Urothelium cell line (cell line): ENCODE data around the gene SLC6A6.

Experiments
- DNase-seq: peaks from one replicate; pipeline ENCODE4 v3.0.0; 2011; ENCODE audit warnings: low spot score, mixed read lengths
- FAIRE-seq: peaks from 2 replicates; lab custom pipeline; 2011; peaks lifted over from hg19 to GRCh38; lab: Jason Lieb, UNC

The SLC6A6 gene

DNA sequence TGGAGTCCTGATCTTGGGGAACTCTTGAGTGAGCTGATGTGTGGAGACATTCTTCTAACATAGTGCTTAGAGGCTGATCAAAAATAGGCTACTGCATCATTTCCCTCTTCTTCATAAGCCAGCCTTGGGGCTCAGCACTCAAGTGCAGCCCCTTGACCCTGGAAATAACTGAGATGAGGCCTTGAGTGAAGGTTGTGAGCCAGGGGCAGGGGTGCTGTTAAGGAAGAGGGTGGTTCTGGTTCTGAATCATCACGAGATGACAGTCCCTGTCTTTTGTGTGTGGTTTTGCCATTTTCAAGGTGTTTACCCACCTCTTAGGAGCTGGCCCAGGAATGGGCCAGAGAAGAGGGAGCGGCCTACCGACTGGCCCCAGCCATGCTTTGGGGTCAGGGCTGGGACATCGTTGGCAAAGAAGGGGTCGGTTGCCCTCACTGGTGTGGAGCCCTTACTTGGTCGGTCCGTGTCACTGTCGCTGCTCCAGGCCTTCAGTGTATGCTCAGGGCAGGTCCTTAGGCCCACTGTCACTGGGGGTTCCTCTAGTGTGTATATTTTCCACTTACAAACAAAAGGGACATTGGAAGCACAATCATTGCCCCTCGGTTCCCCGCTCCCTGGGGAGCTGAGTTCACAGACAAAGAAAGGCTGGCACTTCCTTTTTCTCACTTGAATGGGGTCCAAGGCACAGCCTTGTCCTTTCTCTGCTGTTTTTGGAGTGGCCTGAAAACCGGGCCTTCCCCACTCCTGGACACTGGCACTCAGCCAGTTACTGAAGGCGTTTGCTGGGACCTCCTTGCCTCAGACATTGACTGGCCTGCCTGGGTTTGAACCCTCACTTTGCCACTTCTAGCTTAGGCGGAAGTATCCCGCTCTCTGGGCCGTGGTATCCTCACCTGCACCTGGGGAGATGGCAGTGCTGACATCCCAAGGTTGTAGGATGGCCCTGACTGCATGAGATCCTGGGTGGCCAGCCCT, 46.6 kb downstream of the SLC6A6 start:
- no peak for FAIRE-seq

DNA sequence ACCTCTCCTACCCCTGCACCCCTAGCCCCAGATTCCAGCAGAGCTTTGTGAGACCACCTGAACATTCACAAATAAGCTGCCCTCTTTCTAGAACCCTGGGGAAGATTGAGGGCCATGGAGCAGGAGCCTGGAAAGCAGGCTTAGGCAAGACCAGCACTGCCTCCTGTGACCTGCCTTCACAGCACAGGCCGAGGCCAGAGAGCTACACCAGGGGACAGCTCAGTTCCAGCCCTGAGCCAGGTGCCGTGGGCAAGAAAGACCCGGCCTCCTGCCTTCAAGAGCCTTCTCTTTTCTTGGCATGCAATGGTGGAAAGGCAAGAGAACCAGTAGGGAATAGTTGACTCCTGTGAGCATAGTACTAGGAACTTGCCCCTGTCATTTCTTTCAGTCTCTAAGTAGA, 48.1 kb downstream of the SLC6A6 start:
- FAIRE-seq (no peak), DNase-seq (no peak)

More for the DNA sequence above, 46.6 kb downstream of the SLC6A6 start:
- no peak for DNase-seq

DNA sequence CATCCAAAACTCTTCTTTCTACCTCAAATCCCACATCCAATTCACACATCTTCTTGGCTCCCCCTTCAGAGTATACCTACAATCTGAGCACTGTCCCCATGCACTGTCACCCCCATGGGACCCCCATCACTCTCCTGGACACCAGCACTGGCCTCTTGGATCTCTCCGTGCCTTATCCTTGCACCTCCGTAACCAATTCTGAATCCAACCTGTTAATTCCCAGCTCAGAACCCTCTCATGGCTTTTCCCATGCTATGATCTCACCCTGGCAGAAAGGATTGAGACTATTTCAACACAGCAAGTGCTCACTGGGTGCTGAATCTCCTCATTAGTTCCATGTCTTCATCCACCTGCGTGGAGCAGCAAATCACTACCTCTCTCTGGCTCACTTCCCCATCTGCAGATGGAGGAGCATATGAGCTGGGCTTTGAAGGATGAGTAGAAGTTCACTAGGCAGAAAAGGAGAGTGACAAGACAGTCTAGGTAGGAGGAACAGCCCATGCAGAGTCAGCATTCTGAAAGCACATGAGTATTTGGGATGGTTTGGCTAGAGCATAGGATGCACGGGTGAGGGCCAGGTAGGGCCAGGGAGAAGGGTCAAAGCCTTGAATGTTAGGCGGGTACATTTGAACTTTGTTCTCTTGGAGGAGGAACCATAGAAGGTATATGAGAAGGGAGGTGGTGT, 48.7 kb downstream of the SLC6A6 start:
- FAIRE-seq (no peak), DNase-seq (no peak)

DNA sequence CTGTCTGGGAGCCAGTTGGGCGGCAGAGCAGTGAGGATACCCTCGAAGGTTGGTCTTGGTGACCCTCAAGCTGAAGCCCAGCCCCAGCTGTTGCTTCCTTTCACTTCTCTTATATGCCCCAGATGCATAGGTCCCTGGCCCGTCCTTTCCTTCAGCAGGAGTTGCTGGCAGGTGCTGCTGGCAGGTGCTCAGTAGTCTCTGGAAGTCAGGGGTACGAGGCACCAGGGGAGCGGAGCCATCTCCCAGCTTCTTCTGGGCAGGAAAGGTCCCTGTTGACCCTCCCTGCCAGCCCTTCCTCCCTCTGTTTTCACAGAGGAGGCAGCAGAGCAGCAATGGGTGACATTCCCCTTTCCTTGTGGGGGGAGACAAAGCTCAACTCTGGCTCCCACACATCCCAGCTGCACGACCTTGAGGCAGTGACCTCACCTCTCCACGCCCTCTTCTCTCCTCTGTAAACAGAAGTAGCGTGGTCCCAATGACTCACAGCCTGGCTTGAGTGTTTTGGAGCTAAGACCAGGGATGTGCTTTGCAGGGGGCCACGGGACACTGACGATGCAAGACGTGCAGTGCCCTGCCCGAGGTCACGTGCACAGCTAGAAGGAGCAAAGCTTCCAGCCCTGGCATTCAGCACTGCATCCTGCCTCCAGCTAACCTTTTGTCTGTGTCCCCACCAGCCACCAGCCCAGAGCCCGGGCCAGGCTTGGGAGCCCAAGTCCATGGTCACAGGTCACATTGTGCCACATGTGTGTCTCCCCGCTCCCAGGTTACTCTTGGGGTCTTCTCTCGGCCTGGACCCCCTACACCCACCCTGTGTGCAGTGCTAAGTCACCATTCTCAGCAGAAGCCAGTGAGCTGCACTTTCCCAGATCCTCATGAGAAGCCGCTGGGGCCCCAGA, 49.7 kb downstream of the SLC6A6 start:
- peak; percentile 98 for FAIRE-seq
- DNase-seq, result peak; percentile 78

DNA sequence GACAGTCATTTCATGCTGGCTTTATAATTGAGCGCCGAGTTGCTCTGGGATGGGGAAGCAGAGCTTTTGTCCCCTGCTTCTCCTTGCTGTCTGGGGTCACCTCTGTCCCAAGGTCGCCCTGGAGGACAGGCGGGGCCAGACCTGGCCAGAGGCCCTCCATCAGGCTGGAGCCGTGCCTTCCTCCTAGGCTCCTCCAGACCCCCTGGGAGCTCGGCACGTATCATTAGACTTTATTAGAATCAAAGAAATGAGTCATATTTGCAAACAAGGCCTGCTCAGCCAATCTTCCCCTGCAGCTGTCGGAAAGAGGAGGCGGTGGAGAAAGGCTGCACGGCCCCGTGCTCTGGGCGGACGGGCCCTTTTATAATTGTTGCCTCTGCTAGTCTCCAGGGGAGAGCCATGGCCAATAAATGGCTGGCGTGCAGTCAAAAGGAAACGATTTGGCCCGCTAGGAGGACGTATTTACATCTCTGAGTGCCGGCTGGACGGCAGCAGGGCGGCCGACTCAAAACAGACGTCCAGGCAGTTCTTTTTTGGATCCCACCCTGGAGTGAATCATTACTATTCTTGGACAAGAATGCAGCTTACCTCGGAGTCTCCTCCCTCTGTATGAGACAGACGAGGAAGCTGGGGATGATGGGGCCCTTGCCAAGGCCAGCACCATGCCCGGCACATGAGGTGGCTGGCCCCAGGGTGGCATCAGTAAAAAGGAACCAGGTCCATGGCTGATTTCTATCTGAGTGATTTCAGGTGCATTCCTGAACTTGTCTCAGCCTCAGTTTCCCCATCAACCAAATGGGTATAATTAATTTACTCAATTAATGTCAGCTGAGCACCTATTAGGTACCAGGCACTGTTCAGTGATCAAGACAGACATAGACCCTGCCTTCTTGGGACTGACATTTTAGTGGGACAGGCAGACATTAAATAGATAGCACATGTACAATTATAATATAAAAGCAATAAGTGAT, 50.6 kb downstream of the SLC6A6 start:
- peak; percentile 68 for DNase-seq
- FAIRE-seq, result no peak

DNA sequence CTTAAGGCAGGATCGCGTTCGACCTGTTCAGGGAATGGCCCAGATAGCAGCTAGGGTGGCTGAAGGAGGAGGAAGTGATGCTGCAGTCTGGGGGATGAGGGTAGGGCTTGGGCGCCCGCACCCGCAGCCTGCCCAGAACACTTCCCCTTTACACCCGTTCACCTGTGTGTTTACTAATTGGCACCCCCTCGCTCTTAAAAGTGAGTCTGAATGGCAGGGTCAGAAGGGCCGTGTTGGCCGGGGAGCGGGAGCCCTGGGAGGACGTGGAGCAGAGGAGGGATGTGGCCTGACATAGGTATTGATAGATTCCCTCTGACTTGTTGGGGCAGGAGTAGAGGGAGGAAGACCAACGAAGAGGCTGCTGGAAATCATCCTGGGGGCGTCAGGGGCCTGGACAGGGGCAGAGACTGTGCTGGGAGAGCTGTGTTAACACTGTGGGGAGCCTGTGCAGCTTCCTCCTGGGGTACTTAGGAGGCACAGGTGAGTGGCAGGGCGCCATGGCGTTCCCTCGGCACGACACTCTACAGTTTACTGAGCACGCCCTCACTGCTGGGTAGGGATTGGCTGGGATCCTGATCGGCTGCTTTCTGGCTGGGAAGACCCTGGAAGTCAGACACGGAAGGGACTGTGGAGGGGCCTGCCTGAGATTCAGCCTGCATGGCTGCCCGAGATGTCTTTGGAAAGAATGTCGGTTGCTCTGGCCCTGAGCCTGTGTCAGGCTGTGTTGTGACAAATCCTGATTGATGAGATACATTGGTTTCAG, 51.7 kb downstream of the SLC6A6 start:
- FAIRE-seq (no peak), DNase-seq (no peak)

DNA sequence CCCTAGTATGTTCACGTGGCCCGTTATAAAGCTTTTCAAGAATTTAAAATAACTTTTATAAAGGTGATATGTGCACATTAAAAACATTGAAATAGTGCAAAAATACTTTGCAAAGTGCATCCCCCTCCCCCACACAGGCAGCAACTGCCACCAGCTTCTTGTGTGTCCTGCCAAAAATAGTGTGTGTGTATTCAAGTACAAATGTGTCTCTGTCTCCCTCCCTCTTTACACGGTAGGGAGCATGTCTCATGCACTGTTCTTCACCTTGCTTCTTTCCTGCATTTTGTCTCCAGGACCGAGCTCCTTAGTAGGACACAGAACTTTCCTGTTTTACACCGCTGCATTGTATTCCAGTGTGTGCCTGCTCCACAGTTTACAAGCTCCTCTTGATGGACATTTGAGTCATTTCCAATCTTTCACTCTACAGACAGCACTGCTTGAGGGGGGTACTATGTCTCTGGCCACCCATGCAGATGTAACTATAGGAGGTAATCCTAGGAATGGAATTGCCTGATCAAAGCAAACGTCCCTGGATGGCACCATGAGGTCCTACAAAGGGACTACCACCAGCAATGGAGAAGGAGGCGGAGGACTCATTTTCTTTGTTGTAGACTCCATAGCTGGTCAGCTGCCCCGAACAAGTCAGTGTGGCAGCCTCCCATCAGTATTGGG, 52.4 kb downstream of the SLC6A6 start:
- no peak for FAIRE-seq

DNA sequence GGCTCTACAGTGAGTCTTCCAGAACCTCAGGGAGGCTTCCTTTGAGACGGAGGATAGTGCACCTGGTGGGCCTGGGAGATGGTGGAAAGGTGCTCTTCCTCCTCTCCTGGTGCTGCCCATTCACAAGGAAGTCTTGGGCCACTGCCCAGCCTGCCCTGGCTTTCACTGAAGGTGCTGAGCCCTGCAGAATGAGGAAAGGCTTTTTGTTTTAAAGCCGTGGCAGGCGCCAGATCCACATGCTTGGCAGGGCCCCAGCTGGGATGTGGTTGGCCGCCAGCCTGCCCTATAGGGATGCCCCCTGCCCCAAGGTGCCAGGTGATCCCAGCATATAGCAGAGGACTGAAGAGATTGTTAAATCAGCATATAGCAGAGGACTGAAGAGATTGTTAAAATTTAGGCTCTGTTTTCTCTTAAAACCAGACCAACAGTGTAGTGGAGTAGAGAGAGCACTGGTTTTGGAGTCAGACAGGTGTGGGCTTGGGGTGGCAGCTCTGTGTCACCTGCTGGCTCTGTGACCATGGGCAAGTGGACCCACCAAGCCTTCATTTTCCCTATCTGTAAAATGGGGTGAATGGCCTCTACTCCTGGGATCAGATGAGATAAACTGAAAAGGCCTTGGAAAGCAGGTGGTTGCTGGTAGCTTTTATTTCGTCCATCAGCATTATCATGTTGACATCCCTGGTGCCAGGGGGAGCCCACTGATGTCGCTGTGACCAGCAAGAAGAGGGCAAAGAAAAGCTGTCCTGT, 53.3 kb downstream of the SLC6A6 start:
- DNase-seq, result no peak
- FAIRE-seq, result no peak

More for the DNA sequence above, 52.4 kb downstream of the SLC6A6 start:
- DNase-seq, result no peak

DNA sequence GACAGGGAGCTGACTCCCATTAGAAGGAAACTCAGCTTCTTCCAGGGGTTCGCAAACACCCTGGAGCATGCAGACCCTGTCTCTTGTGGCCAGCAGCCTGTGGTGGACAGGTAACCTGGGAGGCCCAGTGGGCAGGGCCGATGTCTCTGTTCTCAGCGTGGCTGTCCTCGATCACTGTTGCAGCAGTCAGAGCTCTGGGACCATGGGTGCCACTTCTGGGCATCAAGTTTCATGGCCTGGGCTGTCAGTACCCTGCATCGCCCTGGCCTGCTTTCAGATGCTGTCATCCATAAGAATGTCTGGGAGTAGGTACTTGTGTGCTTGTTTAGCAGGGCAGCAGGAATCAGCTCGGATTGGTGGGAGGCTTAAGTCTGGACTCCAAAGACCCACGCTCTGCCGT, 54.4 kb downstream of the SLC6A6 start:
- FAIRE-seq, result no peak
- no peak for DNase-seq

DNA sequence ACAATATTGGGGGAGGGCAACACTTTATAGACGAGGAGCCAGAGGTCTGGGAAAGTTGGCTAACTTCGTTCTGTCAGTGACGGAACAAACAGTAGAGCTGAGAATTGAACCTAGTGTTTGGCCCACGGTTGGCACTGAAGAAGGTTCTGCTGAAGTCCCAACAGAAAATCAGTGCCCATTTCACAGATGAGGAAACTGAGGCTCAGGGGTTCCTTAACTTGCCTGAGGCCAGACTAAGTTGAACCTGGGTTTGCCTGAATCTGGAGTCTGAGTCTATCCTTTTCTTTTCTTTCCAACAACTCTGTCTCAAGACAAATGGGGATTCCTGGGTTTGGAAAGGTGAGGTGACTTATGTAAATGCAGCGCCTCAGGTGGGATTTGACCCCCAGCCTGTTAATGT, 55.1 kb downstream of the SLC6A6 start:
- DNase-seq, result no peak
- FAIRE-seq, result no peak

DNA sequence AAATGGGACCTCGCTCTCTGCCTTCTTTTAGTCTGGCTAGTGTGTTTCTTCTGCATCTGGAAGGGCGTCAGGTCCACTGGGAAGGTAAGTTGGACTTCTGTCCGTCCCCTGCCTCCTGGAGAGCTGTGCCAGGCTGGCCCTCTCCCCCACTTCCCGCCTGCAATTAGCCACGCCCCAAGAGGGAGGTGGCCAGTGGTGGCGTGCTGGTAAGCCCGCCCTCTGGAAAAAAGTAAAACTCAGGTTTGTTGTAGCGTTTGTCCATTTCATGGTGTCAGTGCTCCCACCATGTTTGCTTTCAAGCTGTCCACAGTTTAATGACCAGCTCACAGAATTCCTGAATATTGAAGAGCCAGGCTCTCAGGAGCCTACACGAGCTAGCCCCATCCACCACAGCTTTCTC, 55.6 kb downstream of the SLC6A6 start:
- DNase-seq, result no peak
- no peak for FAIRE-seq

DNA sequence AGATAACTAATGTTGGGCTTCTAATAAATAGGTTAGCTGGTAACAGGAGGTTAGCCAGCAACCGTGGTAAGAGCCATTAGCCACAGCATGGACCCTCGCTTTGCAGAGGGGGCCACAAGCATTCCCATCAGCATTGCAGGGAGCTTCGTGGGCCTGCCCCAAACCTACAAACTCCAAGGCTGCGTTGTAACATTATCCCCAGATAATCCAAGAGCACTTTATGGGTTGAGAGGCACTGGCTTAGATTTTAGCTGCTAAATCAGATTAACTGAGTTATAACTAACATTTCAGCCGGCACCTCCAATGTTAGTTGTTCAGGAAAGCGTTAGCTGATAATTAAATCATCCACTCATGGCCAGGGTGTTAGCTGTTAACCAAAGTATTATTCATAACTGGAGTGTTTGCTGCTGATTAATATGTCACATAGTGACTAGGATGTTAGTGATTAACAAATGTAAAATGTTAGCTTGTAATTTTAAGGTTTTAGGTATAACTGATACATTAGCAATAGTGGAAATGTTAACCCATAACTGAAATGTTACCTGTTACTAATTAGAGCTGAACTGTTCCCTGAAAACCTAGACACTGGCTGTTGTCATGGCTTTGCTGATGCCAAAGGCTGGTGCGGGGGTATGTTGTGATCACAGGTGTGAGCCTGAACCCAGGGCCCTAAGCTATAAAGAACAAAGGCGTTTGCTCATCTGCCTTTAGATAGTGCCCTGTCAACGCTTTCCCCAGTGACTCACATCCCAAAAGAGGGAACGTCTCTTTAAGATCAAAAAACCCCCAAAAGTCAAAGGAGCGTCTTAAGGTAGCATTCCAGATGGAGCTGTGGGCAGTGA, 56.2 kb downstream of the SLC6A6 start:
- DNase-seq (no peak), FAIRE-seq (no peak)

DNA sequence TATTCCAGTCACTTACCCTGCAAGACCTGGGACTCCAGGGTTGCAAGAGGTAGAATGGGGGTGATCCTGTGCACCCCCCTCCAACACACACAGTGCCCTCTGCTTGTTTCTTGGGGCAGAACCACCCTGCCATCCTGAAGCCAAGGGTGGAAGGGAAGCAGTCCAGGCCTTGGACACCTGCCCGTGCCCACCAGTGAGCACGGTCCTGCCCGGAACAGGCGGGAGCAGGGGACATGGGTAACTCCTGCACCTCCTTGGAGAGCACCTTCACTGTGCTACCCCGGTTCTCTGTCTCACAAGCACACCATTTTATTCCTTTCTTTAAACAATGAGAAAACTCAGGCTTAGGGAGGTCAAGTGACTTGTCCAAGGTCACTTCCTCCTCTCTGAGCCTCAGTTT, 57.0 kb downstream of the SLC6A6 start:
- FAIRE-seq, result peak; percentile 13
- DNase-seq, result no peak

DNA sequence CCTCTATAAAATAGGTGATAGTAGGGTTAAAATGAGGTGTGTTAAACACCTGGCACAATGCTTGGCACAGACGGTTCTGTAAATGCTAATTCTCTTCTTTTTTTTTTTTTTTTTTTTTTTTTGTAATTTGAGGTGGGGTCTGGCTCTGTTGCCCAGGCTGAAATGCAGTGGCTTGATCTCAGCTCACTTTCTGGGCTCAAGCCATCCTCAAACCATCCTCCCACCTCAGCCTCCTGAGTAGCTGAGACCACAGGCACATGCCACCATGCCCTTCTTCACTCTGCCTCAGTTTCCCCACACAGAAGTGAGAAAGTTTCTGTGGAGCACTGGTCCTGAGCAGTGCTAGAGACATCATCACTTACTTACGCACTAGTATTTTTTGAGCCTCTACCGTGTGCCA, 57.4 kb downstream of the SLC6A6 start:
- DNase-seq, result no peak
- FAIRE-seq, result no peak

DNA sequence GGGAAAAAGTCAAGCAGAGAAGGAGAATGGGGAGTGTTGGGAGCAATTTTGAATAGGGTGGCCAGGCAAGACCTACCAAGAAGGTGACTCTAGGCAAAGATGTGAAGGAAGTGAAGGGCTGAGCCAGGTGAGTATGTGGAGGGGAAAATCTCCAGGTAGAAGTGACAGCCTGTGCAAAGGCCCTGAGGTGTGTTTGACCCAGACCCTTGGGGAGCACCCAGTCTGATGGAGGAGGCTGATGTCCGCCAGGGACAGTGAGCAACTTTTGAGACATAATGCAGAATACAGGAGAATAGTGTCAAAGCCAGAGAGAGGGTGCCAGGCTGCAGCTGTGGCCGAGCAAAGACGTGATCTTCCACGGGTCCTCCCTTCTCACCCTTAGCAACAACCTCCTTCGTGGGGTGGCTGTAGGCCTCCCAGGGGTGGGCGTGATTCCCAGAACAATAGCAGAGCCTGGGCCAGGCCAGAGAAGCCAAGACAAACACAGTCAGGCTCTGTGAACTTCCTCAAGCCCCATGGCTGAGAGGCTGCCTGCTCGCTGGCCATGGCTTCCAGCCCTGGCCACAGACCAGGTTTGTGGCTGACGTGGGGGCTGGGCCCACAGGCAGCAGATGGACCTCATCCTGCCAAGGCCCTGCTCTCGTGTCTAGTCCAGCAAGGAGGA, 58.1 kb downstream of the SLC6A6 start:
- DNase-seq, result no peak
- FAIRE-seq, result no peak

DNA sequence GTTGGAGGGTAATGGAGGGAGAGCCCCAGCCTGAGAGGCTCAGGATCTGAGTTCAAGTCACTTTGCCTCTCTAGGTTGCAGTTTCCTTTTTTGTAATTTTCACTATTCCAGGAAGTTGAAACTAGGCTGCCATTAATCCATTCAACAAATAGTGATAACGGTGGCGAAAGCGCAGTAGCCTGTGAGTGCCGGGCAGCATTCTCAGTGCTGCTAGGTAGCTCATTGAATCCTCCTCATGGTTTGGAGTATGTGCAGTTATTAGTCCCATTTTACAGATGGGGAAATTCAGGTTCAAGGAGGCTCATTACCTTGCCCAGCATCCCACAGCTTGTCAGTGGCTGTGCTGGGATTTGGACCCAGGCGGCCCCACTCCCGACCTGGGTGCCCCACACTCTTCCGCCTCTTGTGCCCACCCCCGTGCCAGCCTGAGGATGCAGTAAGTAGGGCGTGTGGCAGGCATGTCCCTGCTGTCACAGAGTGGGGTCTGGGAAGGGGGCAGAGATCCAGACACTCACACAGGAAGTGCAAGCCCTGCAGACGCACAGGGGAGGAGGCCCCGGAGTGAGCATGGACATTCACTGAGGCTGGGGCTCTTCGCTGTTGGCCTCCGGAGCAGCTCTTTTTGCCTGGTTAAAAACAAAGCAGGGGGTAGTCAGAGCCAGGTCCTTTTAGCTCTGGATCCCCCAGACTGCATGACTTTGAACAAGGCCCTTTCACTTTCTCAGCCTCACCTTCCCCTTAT, 58.8 kb downstream of the SLC6A6 start:
- DNase-seq (no peak), FAIRE-seq (no peak)
